Mammary epithelial cell (primary cell): ENCODE results near the gene ATP1A2.

Experiments
- EZH2 ChIP-seq: IDR thresholded peaks from 2 replicates; pipeline ENCODE4 v1.6.1; 2012; ENCODE audit warnings: low read length, inconsistent platforms, borderline replicate concordance
- TF ChIP-seq, protein P1 (sequence below), 2 donors: IDR thresholded peaks in 1 of 2; conservative IDR thresholded peaks in 1 of 2; 2 replicates each; pipeline ENCODE4 v1.5.1; 2011 to 2012; ENCODE audit warnings: inconsistent platforms in 2 of 2, low read length in 2 of 2, mild to moderate bottlenecking in 2 of 2, control low read depth in 1 of 2, low read depth in 1 of 2; ENCODE audit not compliant: insufficient read depth in 1 of 2; ENCODE audit errors: extremely low read depth in 1 of 2

DNA sequence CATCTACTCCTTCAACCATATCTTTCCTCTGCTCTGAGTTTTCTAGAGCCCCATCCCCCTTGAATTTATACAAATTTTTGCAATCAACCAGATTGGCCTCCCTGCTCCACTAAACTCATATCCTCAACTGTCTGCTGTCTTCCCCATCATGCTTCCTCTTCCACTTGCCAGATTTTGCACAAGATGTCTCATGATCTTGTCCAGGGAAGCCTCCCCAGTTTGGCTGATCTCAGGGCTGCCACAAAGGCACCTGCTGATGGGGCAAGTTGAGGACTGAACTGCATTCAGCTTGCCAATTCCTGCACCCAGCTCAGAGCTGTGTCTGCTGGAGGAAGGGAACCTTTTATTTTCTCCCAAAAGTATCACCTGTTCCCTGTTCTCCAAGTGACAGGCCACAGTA lies 38.1 kb upstream of the ATP1A2 start:
- TF ChIP-seq, protein P1, sequence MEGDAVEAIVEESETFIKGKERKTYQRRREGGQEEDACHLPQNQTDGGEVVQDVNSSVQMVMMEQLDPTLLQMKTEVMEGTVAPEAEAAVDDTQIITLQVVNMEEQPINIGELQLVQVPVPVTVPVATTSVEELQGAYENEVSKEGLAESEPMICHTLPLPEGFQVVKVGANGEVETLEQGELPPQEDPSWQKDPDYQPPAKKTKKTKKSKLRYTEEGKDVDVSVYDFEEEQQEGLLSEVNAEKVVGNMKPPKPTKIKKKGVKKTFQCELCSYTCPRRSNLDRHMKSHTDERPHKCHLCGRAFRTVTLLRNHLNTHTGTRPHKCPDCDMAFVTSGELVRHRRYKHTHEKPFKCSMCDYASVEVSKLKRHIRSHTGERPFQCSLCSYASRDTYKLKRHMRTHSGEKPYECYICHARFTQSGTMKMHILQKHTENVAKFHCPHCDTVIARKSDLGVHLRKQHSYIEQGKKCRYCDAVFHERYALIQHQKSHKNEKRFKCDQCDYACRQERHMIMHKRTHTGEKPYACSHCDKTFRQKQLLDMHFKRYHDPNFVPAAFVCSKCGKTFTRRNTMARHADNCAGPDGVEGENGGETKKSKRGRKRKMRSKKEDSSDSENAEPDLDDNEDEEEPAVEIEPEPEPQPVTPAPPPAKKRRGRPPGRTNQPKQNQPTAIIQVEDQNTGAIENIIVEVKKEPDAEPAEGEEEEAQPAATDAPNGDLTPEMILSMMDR (conservative IDR thresholded peaks at IDR 0.05 in 1 of 2, IDR thresholded peaks at IDR 0.05 in 1 of 2; ENCODE audit: extremely low read depth in 1 of 2, insufficient read depth in 1 of 2, low read depth in 1 of 2, low read length in 2 of 2) = no peak
- TF ChIP-seq EZH2 = no peak
